ENCODE measurements around the gene C1D.

- TF ChIP-seq RAD21 (conservative IDR thresholded peaks at IDR 0.05) (no peak), MXI1 (conservative IDR thresholded peaks at IDR 0.05; ENCODE audit: poor library complexity, severe bottlenecking) (no peak), CTCF (IDR thresholded peaks at IDR 0.05; ENCODE audit: poor library complexity, severe bottlenecking) (no peak), TAF1 (IDR thresholded peaks at IDR 0.05; ENCODE audit: low read depth) (no peak), POLR2AphosphoS5 (IDR thresholded peaks at IDR 0.05) (no peak)
These were observed 18.7 kb downstream of the C1D start for GRCh38 chr2:68044099-68044498.

Data from neural cell (in vitro differentiated cells).